A549 treated with CpdA at 1 μM for 4 hours (cell line): ENCODE data around the gene CREB5. TPM values are rescaled to one million over a fixed set of nuclear protein-coding genes. Genes with fewer than 3 reads are reported as not detected.

Experiments
- total RNA-seq: library from RNA; stranded (reverse); fragments of 200-300 nt; extraction: Qiagen RNA extraction; gene quantifications from 5 replicates; pipeline ENCODE4 v1.2.3, GENCODE V29; 2022; ENCODE audit warnings: low read depth

CREB5 gene, protein sequence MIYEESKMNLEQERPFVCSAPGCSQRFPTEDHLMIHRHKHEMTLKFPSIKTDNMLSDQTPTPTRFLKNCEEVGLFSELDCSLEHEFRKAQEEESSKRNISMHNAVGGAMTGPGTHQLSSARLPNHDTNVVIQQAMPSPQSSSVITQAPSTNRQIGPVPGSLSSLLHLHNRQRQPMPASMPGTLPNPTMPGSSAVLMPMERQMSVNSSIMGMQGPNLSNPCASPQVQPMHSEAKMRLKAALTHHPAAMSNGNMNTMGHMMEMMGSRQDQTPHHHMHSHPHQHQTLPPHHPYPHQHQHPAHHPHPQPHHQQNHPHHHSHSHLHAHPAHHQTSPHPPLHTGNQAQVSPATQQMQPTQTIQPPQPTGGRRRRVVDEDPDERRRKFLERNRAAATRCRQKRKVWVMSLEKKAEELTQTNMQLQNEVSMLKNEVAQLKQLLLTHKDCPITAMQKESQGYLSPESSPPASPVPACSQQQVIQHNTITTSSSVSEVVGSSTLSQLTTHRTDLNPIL
- total RNA-seq, result 3.6 to 5.1 TPM (median 4.0 TPM) in 5 replicates

DNA sequence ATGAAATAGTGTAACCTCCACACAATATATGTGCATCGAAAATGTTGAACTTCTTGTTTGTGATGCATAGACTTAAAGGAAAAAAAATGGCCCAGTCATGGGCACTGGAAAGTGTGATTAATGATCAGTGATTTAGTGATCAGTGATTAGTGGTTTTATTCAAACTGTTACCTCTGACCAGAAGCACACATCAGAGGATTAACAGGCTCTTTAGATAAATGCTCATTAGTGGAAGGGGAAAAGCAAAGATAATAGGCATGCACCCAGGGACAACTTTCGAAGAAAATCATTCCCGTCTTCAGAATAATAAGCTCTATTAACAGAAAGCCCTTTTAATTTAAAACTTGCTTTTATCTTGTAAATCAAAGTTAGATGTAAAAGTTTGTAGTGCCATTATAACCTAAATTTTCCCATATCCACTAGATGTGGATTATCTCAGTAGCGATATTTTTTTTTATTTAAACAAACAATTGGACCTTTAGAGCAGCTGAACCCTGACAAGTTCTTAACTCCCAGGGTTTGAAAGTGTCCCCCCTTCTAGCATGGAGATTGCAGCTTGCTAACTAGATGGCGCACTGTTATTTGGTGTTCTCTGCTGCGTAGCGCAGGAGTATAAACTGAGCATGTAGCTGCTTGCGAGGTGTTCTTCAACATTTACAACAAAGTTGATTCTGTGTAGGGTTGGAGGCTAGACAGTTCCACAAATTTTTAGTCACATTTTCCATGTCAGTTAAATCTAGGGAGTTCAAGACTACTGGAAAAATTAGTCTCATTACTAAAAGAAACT lies at the start of gene CREB5:
Gene CREB5, plus strand, starts transcription at position 643 of the 787 bp plus-strand sequence. CDS start 397 bp downstream, outside the sequence.

Other genes starting within 250 kb of the CREB5 start
- gene JAZF1, start 231.7 kb upstream of the CREB5 start, total RNA-seq, result 3.9 to 6.1 TPM (median 5.6 TPM) in 5 replicates